Stomach (tissue), 4 donors: ENCODE data around the gene PIEZO2.

Experiments used
- POLR2A ChIP-seq, 4 donors: fragments of 450-650 bp; IDR thresholded peaks; one replicate each; pipeline ENCODE4 v1.6.1; 2016; ENCODE audit warnings: antibody characterized with exemption in 4 of 4, control low read depth in 2 of 4, mild to moderate bottlenecking in 1 of 4, moderate library complexity in 1 of 4
- POLR2AphosphoS5 ChIP-seq, 3 donors: sonication (generic); formaldehyde crosslinking; IDR thresholded peaks; one replicate each; pipeline ENCODE4 v1.6.1; 2016; ENCODE audit warnings: antibody characterized with exemption in 3 of 3
- TF ChIP-seq, protein P1 (sequence below), 7 experiments: fragments of 450-650 bp in 4 of 7; fragments of 200-600 bp in 3 of 7; sonication (generic) in 3 of 7; IDR thresholded peaks; one replicate each; pipeline ENCODE4 v1.5.1; 2016 to 2019; ENCODE audit warnings: antibody characterized with exemption in 7 of 7, control low read depth in 2 of 7, mild to moderate bottlenecking in 1 of 7

GRCh38 chr18:11073971-11074370 is 75.4 kb downstream of the PIEZO2 start:
- TF ChIP-seq, protein P1, sequence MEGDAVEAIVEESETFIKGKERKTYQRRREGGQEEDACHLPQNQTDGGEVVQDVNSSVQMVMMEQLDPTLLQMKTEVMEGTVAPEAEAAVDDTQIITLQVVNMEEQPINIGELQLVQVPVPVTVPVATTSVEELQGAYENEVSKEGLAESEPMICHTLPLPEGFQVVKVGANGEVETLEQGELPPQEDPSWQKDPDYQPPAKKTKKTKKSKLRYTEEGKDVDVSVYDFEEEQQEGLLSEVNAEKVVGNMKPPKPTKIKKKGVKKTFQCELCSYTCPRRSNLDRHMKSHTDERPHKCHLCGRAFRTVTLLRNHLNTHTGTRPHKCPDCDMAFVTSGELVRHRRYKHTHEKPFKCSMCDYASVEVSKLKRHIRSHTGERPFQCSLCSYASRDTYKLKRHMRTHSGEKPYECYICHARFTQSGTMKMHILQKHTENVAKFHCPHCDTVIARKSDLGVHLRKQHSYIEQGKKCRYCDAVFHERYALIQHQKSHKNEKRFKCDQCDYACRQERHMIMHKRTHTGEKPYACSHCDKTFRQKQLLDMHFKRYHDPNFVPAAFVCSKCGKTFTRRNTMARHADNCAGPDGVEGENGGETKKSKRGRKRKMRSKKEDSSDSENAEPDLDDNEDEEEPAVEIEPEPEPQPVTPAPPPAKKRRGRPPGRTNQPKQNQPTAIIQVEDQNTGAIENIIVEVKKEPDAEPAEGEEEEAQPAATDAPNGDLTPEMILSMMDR (IDR thresholded peaks at IDR 0.05): no peak
- no peak for TF ChIP-seq POLR2A (IDR thresholded peaks at IDR 0.05)
- TF ChIP-seq POLR2AphosphoS5 (IDR thresholded peaks at IDR 0.05): no peak
